Endometrium (tissue), 2 donors: ENCODE results near the gene ZNF853.
"Not testable (repeated sequence)": the region's sequence is repeated elsewhere in the genome, so short reads cannot be mapped to it uniquely, and the experiment has no call there.

Source experiments
- FAIRE-seq: peaks from 2 replicates; lab custom pipeline; 2012; peaks lifted over from hg19 to GRCh38; lab: Jason Lieb, UNC
- donor health status: control.
- donor health status: control.

ZNF853 gene

GRCh38 chr7:6614953-6615722 is at the start of gene ZNF853:
TSS of gene ZNF853 (plus strand) at chr7:6615610. CDS start at chr7:6616175, 565 bp downstream.
- no peak for FAIRE-seq

- FAIRE-seq, result no peak
These were observed 49.8 kb upstream of the ZNF853 start for GRCh38 chr7:6565655-6566054.

- FAIRE-seq, result no peak
These were observed 47.5 kb upstream of the ZNF853 start for GRCh38 chr7:6567886-6568285.

- FAIRE-seq, result no peak
These were observed 44.1 kb upstream of the ZNF853 start for GRCh38 chr7:6571160-6571779.

GRCh38 chr7:6575281-6576023 is 40.0 kb upstream of the ZNF853 start:
- FAIRE-seq, result no peak

GRCh38 chr7:6576024-6576866 is 39.2 kb upstream of the ZNF853 start:
- FAIRE-seq, result no peak

- not testable (repeated sequence) for FAIRE-seq
These were observed 38.5 kb upstream of the ZNF853 start for GRCh38 chr7:6576867-6577368.

- FAIRE-seq, result no peak
These were observed 37.9 kb upstream of the ZNF853 start, which contains the start of gene ZDHHC4 for GRCh38 chr7:6577369-6578113. TSS of gene ZDHHC4 (plus strand) at chr7:6577454. CDS start at chr7:6580562, 3,108 bp downstream.

GRCh38 chr7:6578114-6579084 is 37.0 kb upstream of the ZNF853 start:
- FAIRE-seq, result no peak

GRCh38 chr7:6579446-6579845 is 36.0 kb upstream of the ZNF853 start:
- FAIRE-seq, result no peak

- not testable (repeated sequence) for FAIRE-seq
These were observed 29.5 kb upstream of the ZNF853 start for GRCh38 chr7:6585746-6586432.

GRCh38 chr7:6588566-6588965 is 26.8 kb upstream of the ZNF853 start:
- no peak for FAIRE-seq

GRCh38 chr7:6589151-6589828 is 26.1 kb upstream of the ZNF853 start:
- FAIRE-seq, result no peak

- no peak for FAIRE-seq
These were observed 25.4 kb upstream of the ZNF853 start, which contains the start of gene INTS15 for GRCh38 chr7:6589829-6590644. TSS of gene INTS15 (plus strand) at chr7:6590021. CDS start at chr7:6590284, 263 bp downstream.

GRCh38 chr7:6590645-6591110 is 24.7 kb upstream of the ZNF853 start:
- no peak for FAIRE-seq

- FAIRE-seq, result no peak
These were observed 15.3 kb upstream of the ZNF853 start for GRCh38 chr7:6600093-6600492.

- no peak for FAIRE-seq
These were observed 11.0 kb upstream of the ZNF853 start for GRCh38 chr7:6604458-6604857.
